OCI-LY7 (cell line): ENCODE results near the gene DUSP7.

Experiments used
- EZH2phosphoT487 ChIP-seq: fragments of 200-600 bp; sonication (generic); IDR thresholded peaks from 2 replicates; pipeline ENCODE4 v1.6.1; 2018; ENCODE audit warnings: low read depth, borderline replicate concordance, mild to moderate bottlenecking, mixed run types, antibody characterized with exemption, low read length, moderate library complexity, mixed read lengths
- TF ChIP-seq, protein P1 (sequence below): fragments of 200-600 bp; sonication (generic); conservative IDR thresholded peaks from 2 replicates; pipeline ENCODE4 v1.5.1; 2014; ENCODE audit warnings: mild to moderate bottlenecking, antibody characterized with exemption, low read length, moderate library complexity, mixed read lengths

DNA sequence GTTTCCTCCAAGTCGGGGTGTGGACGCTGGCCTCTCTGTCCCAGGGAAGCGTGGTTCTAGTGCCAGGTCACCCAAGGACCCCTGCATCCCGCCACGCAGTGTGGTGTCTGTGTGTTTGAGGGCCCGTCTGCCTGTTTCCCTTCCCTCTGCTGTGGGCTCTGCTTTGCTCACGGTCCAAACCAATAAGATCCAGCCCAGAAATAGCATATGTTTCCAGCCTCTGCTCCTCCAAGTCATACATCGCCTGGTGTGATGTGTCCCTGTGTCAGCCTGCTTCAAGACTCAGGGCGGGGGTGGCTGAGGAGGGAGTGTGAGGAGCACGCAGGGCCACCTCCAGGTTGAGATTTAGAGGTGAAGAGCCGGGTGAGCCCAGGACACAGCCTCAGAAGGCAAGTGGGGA lies 38.8 kb downstream of the DUSP7 start:
- TF ChIP-seq, protein P1, sequence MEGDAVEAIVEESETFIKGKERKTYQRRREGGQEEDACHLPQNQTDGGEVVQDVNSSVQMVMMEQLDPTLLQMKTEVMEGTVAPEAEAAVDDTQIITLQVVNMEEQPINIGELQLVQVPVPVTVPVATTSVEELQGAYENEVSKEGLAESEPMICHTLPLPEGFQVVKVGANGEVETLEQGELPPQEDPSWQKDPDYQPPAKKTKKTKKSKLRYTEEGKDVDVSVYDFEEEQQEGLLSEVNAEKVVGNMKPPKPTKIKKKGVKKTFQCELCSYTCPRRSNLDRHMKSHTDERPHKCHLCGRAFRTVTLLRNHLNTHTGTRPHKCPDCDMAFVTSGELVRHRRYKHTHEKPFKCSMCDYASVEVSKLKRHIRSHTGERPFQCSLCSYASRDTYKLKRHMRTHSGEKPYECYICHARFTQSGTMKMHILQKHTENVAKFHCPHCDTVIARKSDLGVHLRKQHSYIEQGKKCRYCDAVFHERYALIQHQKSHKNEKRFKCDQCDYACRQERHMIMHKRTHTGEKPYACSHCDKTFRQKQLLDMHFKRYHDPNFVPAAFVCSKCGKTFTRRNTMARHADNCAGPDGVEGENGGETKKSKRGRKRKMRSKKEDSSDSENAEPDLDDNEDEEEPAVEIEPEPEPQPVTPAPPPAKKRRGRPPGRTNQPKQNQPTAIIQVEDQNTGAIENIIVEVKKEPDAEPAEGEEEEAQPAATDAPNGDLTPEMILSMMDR: no peak
- no peak for TF ChIP-seq EZH2phosphoT487
